HG03354 (cell line): Measurements from ENCODE around the gene BCAN.
"Not testable (repeated sequence)": the region's sequence is repeated elsewhere in the genome, so short reads cannot be mapped to it uniquely, and the experiment has no call there.

Experiments
- ATAC-seq: cut with Tn5 transposase; IDR thresholded peaks from one replicate; pipeline ENCODE4 v1.9.1; 2021; ENCODE audit warnings: mild to moderate bottlenecking; ENCODE audit not compliant: unreplicated experiment, poor library complexity, severe bottlenecking

The BCAN gene

GRCh38 chr1:156612666-156613065 is 29.3 kb upstream of the BCAN start:
- ATAC-seq, result no peak

GRCh38 chr1:156615946-156616345 is 26.0 kb upstream of the BCAN start:
- ATAC-seq, result no peak

- ATAC-seq, result no peak
Observed at GRCh38 chr1:156616463-156616862, 25.5 kb upstream of the BCAN start.

- ATAC-seq, result no peak
Observed at GRCh38 chr1:156618853-156619581, 22.9 kb upstream of the BCAN start, which contains the start of gene HAPLN2. TSS of gene HAPLN2 (plus strand) at chr1:156619415. CDS start at chr1:156623491, 4,076 bp downstream.

- no peak for ATAC-seq
Observed at GRCh38 chr1:156619582-156619955, 22.3 kb upstream of the BCAN start.

- ATAC-seq, result no peak
Observed at GRCh38 chr1:156622581-156623297, 19.2 kb upstream of the BCAN start.

GRCh38 chr1:156623946-156624813 is 17.7 kb upstream of the BCAN start:
- ATAC-seq, result no peak

- ATAC-seq, result no peak
Observed at GRCh38 chr1:156624814-156625435, 17.0 kb upstream of the BCAN start.

GRCh38 chr1:156625436-156626078 is 16.4 kb upstream of the BCAN start:
- no peak for ATAC-seq

- ATAC-seq, result no peak
Observed at GRCh38 chr1:156626079-156626438, 15.9 kb upstream of the BCAN start.

- ATAC-seq, result no peak
Observed at GRCh38 chr1:156627313-156627880, 14.5 kb upstream of the BCAN start.

GRCh38 chr1:156629823-156630449 is 12.0 kb upstream of the BCAN start:
- no peak for ATAC-seq

- ATAC-seq, result not testable (repeated sequence)
Observed at GRCh38 chr1:156631152-156631551, 10.8 kb upstream of the BCAN start.

GRCh38 chr1:156632355-156632754 is 9.6 kb upstream of the BCAN start:
- no peak for ATAC-seq

GRCh38 chr1:156638189-156638985 is 3.5 kb upstream of the BCAN start:
- no peak for ATAC-seq

GRCh38 chr1:156639601-156640101 is 2.3 kb upstream of the BCAN start:
- no peak for ATAC-seq

- ATAC-seq, result no peak
Observed at GRCh38 chr1:156640842-156641706, 843 bp upstream of the BCAN start.
